Heart right ventricle (tissue), 16 donors: ENCODE measurements around the gene NUP93. TPM values are rescaled to one million over a fixed set of nuclear protein-coding genes. Genes with fewer than 3 reads are reported as not detected.

Experiments
- ATAC-seq, 8 donors: fragments of 200-7000 bp; cut with Tn5 transposase; one replicate each; pipeline ENCODE4 v1.9.1; 2020; ENCODE audit warnings: mild to moderate bottlenecking in 8 of 8, moderate library complexity in 8 of 8, moderate number of reproducible peaks in 1 of 8
- DNase-seq, 2 donors: peaks; one replicate each; pipeline ENCODE4 v3.0.0-alpha.2; 2020
- H3K27ac ChIP-seq, 10 donors: fragments of 200-600 bp; sonication (generic) in 2 of 10; one replicate each; pipeline versions ENCODE4 v1.5.0 to v1.8.0; 2020 to 2022; ENCODE audit warnings: mild to moderate bottlenecking in 3 of 10
- H3K27me3 ChIP-seq, 7 donors: fragments of 200-600 bp; one replicate each; pipeline ENCODE4 v1.8.0; 2021 to 2022; ENCODE audit warnings: mild to moderate bottlenecking in 2 of 7
- H3K36me3 ChIP-seq, 9 donors: fragments of 200-600 bp; sonication (generic) in 1 of 9; one replicate each; pipeline versions ENCODE4 v1.5.0 to v1.8.0; 2020 to 2022; ENCODE audit warnings: mild to moderate bottlenecking in 2 of 9
- H3K4me1 ChIP-seq, 9 donors: fragments of 200-600 bp; sonication (generic) in 1 of 9; one replicate each; pipeline versions ENCODE4 v1.5.0 to v1.8.0; 2020 to 2022; ENCODE audit warnings: mild to moderate bottlenecking in 4 of 9
- H3K4me3 ChIP-seq, 10 donors: fragments of 200-600 bp; sonication (generic) in 2 of 10; one replicate each; pipeline versions ENCODE4 v1.5.0 to v1.8.0; 2020 to 2022; ENCODE audit warnings: mild to moderate bottlenecking in 7 of 10, moderate library complexity in 2 of 10
- H3K9me3 ChIP-seq, 11 donors: fragments of 200-600 bp in 10 of 11; sonication (generic) in 2 of 11; one replicate each; pipeline versions ENCODE4 v1.5.0 to v1.8.0; 2013 to 2022; ENCODE audit warnings: mild to moderate bottlenecking in 2 of 11, control low read depth in 1 of 11, moderate library complexity in 1 of 11
- WGBS, 2 donors: extraction: QIAGEN DNeasy Blood & Tissue Kit; methylation state at CpG; one replicate each; pipeline ENCODE4 v1.1.7; 2013; ENCODE audit warnings: inconsistent platforms in 1 of 2; 5-methylcytosine and 5-hydroxymethylcytosine counted together
- intact Hi-C, 10 donors: fragments of 100-400 bp; cut with DNase I; formaldehyde crosslinking; loops; one replicate each; pipeline versions ENCODE4 v1.11.1 to v1.14.2; 2022
- polyA plus RNA-seq, 2 donors: library from polyadenylated mRNA; stranded (reverse); fragments of 200-250 nt; gene quantifications; one replicate each; pipeline ENCODE4 v1.2.3, GENCODE V29; 2013
- total RNA-seq, 10 donors: library from RNA; stranded (reverse); fragmentation: NEBNext Ultra II Directional in 3 of 10; extraction: Animal tissue kit (Norgen Biotek cat#: 25700) in 3 of 10; gene quantifications; one replicate each; pipeline versions ENCODE4 v1.2.1 to v1.2.4, GENCODE V29; 2021 to 2023
- TF ChIP-seq, protein P1 (sequence below), 9 donors: fragments of 200-600 bp; sonication (generic) in 2 of 9; IDR thresholded peaks; one replicate each; pipeline versions ENCODE4 v1.5.0 to v1.8.0; 2021 to 2022; ENCODE audit warnings: antibody characterized with exemption in 9 of 9, mild to moderate bottlenecking in 5 of 9, moderate library complexity in 1 of 9
- donor health status: Arrhythmogenic right ventricular cardiomyopathy.
- donor health status: ischemic (EF 13 %, LVEDD 7.1; RV severe dilation, severe dysfunction).
- donor health status: healthy with polysubstance abuse.
- donor health status: DM: no; HTN: yes; CAD: no.
- donor health status: DM: no; HTN: no; CAD: no.
- donor health status: ischemic (EF 25% LVEDD 6.9; RV normal size, moderate dysfunction).
- donor health status: ischemic (EF 25% LVEDD 5.7; RV mildly dilated, moderate dysfunction).
- donor health status: healthy.
- donor health status: DM: yes; HTN: yes; CAD: no.
- donor health status: Ischemic cardiomyopathy.
- donor health status: ischemic (EF 35%, LVEDD 5.7; RV mildly dilated, moderate dysfunction).
- donor health status: nonischemic (EF 11% LVEDD 7.7; RV severe dilation, severe dysfunction).
- donor health status: DM: yes; HTN: yes; CAD: no.
- donor health status: PGD.
- donor health status: ischemic (EF 29% LVEDD 5.4; RV normal size, mild dysfunction).
- donor health status: nonischemic (EF 23%, LVEDD 6.1; RV moderate dilation, normal function).

The NUP93 gene
- total and polyA plus RNA-seq, 12 donors: 25.4 to 34.8 (median 27.6) TPM

DNA sequence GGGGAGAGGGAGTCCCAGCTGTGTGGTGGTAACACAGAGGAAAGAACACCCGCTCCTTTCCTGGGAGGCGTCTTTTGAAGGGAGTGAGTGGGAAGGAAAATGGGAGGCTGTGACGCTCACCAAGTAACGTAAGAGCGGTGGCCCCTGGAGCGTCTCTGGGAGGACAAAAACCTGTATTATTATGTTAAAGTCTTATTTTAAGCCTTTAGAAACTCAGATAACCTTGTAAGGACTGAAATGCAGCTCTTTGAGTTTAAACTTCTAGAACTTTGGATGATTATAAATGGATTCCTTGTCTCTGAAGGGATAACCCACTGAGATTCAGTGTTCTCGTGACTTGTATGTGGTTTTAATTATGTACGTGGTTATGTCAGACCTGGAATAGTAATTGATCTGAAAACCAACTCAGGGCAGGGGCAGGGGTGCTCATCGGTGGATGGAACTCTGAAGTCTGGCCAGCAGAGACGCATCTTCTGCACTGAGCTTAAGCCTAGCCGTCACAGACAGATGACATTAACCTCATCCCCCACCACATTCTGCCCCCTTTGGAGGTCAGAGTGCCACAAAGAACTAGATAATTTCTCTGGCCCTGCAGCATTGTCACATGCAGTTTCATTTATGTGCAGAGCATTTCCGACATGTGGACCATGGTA is 93.3 kb downstream of the NUP93 start:
- WGBS, 2 donors: 94 to 95% methylated on average over 12 of the region's 12 CpGs
- Histone ChIP-seq H3K27me3 (no peaks in the 10 kb centered on the region), H3K27ac (no peak overlapping the region), H3K9me3 (no peaks in the 10 kb centered on the region), H3K36me3 (peaks cover 0 to 94% (median 6%) of the 10 kb centered on the region in 9 donors), H3K4me1 (peaks cover 0 to 5% (median 0%) of the 10 kb centered on the region in 9 donors), H3K4me3 (no peak overlapping the region)
- intact Hi-C loops: no loop called here
- no peak for DNase-seq
- no peak for ATAC-seq
- TF ChIP-seq, protein P1, sequence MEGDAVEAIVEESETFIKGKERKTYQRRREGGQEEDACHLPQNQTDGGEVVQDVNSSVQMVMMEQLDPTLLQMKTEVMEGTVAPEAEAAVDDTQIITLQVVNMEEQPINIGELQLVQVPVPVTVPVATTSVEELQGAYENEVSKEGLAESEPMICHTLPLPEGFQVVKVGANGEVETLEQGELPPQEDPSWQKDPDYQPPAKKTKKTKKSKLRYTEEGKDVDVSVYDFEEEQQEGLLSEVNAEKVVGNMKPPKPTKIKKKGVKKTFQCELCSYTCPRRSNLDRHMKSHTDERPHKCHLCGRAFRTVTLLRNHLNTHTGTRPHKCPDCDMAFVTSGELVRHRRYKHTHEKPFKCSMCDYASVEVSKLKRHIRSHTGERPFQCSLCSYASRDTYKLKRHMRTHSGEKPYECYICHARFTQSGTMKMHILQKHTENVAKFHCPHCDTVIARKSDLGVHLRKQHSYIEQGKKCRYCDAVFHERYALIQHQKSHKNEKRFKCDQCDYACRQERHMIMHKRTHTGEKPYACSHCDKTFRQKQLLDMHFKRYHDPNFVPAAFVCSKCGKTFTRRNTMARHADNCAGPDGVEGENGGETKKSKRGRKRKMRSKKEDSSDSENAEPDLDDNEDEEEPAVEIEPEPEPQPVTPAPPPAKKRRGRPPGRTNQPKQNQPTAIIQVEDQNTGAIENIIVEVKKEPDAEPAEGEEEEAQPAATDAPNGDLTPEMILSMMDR (IDR thresholded peaks at IDR 0.05): no peak

DNA sequence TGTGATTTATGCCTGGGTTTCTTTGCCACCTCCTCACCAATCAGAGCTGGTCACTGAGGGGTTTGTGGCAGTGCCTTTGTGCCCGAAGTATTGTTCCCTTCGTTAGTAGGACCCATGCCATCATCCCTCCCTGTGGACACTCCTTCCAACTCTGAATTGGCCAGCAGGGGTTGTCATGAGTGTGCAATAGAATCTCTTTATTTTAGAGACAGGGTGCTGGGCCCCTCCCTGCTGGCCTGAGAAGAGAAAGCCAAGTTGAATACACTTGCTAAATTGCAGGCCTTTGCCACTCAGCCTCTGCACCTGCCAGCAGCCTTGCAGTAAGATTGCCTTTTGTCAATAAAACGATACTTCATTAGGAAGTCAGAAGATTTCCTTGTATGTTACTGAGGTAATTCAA is 94.4 kb downstream of the NUP93 start:
- H3K27ac ChIP-seq: no peak overlapping the region
- H3K27me3 ChIP-seq: no peaks in the 10 kb centered on the region
- DNase-seq: peak in 1 of 2 donors; percentile 10
- peak in 7 of 8 donors; percentile 25 to 95 (median 82) for ATAC-seq
- no peaks in the 10 kb centered on the region for H3K9me3 ChIP-seq
- 45 to 61% methylated on average over 3 of the region's 3 CpGs for WGBS, 2 donors
- peaks cover 0 to 5% (median 0%) of the 10 kb centered on the region in 9 donors for H3K4me1 ChIP-seq
- H3K4me3 ChIP-seq: no peak overlapping the region
- peaks cover 0 to 94% (median 6%) of the 10 kb centered on the region in 9 donors for H3K36me3 ChIP-seq
- intact Hi-C loops: no loop called here
- TF ChIP-seq, protein P1 (IDR thresholded peaks at IDR 0.05): peak in 5 of 9 donors; percentile 14 to 37 (median 20)

DNA sequence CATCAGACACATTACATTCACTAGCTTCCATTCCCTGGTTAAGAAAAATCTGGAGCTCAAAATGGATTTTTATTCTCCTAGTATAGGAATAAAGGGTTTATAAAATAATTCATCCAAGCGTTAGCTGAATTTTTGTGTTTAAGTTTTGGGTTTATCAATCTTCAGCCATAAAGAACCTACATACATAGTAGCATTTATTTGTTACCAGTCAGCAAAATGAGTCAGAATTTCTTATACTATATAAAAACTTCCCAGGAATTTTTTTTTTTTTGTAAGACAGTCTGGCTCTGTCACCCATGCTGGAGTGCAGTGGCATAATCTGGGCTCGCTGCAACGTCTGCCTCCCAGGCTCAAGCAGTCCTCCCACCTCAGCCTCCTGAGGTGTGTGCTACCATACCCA is 94.9 kb downstream of the NUP93 start:
- peaks cover 0 to 93% (median 6%) of the 10 kb centered on the region in 9 donors for H3K36me3 ChIP-seq
- WGBS, 2 donors: 90 to 95% methylated on average over 3 of the region's 3 CpGs

DNA sequence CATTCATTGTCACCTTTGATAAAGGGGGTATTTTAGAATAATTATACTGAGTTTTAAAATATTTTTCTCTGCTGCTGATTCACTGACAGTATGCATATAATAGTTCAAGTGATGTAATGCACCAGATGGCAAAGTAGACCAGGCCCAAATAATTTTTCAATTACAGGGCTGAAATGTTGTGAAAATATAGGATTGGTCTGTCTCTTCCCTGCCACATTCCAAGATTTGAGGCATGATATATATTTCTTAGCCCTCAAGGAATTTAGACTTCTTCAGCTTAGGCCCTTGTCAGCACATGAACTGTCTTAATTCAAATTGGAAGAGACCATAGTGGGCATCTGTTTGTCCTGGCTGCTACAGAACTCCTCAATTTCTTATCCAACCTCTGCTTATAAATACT is 95.9 kb downstream of the NUP93 start:
- intact Hi-C loops: no loop called here
- DNase-seq (no peak), ATAC-seq (no peak)
- Histone ChIP-seq H3K27me3 (no peaks in the 10 kb centered on the region), H3K27ac (no peak overlapping the region), H3K9me3 (no peaks in the 10 kb centered on the region), H3K36me3 (peaks cover 0 to 91% (median 6%) of the 10 kb centered on the region in 9 donors), H3K4me3 (no peak overlapping the region), H3K4me1 (peaks cover 0 to 5% (median 0%) of the 10 kb centered on the region in 9 donors)
- TF ChIP-seq, protein P1 (IDR thresholded peaks at IDR 0.05): no peak

More for the DNA sequence above, 94.9 kb downstream of the NUP93 start:
- H3K4me1 ChIP-seq: peaks cover 0 to 5% (median 0%) of the 10 kb centered on the region in 9 donors
- H3K9me3 ChIP-seq: no peaks in the 10 kb centered on the region
- intact Hi-C loops: no loop called here
- TF ChIP-seq, protein P1 (IDR thresholded peaks at IDR 0.05): no peak
- no peak for DNase-seq
- no peaks in the 10 kb centered on the region for H3K27me3 ChIP-seq
- H3K4me3 ChIP-seq: no peak overlapping the region
- no peak for ATAC-seq
- no peak overlapping the region for H3K27ac ChIP-seq
